Measurements from ENCODE around the gene PXYLP1.

DNA sequence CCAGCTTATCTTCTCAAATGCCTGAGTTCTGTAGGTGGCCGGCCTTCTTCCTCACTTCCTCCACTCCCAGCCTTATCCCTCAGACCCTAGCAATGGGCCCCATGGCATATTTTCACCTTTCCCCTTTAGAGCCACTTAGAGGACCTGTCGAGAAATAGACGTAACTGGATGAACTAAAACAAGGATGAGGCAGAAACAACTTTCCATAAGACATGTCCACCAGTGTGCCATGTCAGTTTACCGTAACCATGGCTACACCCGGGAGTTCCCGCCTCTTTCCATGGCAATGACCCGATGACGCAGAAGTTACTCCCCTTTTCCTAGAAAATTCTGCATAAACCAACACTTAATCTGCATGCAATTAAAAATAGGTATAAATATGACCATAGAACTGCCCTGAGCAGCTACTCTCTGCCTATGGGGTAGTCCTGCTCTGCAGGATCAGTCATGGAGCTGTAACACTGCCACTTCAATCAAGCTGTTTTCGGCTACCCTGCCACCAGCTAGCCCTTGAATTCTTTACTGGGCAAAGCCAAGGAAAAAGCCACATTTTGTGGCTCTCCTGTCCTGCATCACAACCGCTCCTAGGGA, 81.6 kb downstream of the PXYLP1 start:
- TF ChIP-seq CBFB (CRISPR knock-in tag; IDR thresholded peaks at IDR 0.05) (no peak), DMBX1 (CRISPR knock-in tag; IDR thresholded peaks at IDR 0.05; ENCODE audit: borderline replicate concordance) (no peak), RAD21 (CRISPR knock-in tag; conservative IDR thresholded peaks at IDR 0.05 in 1 of 2, IDR thresholded peaks at IDR 0.05 in 1 of 2) (no peak)

All from K562 (cell line).